ENCODE data around the gene CXorf38.
A peak's percentile ranks its signal among the peaks of the same experiment; 100 is the strongest.

Gene CXorf38

DNA sequence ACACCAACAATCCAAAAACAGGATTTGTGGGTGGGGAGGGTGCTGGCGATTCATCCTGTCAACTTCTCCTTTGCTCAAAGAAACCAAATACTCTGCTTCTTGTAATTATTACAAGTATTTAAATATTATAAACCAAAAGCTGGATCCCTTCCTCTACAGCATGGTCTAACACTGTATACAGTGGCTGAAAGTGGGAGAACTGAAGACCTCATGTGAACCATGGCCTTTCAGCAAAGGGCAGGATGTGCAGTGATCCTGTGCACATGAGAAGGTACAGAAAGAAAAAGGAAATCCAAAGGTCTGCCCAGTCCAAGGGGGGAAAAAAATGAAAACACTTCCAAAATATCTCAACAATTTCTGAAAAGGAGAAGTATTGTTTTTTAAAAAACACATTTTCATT is 5.3 kb upstream of the CXorf38 start:
- TF ChIP-seq, protein P1, sequence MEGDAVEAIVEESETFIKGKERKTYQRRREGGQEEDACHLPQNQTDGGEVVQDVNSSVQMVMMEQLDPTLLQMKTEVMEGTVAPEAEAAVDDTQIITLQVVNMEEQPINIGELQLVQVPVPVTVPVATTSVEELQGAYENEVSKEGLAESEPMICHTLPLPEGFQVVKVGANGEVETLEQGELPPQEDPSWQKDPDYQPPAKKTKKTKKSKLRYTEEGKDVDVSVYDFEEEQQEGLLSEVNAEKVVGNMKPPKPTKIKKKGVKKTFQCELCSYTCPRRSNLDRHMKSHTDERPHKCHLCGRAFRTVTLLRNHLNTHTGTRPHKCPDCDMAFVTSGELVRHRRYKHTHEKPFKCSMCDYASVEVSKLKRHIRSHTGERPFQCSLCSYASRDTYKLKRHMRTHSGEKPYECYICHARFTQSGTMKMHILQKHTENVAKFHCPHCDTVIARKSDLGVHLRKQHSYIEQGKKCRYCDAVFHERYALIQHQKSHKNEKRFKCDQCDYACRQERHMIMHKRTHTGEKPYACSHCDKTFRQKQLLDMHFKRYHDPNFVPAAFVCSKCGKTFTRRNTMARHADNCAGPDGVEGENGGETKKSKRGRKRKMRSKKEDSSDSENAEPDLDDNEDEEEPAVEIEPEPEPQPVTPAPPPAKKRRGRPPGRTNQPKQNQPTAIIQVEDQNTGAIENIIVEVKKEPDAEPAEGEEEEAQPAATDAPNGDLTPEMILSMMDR (IDR thresholded peaks at IDR 0.05; ENCODE audit: insufficient read depth, missing control alignments): no peak
- no peak for DNase-seq (ENCODE audit: insufficient read length, low spot score)
- no peak for FAIRE-seq

DNA sequence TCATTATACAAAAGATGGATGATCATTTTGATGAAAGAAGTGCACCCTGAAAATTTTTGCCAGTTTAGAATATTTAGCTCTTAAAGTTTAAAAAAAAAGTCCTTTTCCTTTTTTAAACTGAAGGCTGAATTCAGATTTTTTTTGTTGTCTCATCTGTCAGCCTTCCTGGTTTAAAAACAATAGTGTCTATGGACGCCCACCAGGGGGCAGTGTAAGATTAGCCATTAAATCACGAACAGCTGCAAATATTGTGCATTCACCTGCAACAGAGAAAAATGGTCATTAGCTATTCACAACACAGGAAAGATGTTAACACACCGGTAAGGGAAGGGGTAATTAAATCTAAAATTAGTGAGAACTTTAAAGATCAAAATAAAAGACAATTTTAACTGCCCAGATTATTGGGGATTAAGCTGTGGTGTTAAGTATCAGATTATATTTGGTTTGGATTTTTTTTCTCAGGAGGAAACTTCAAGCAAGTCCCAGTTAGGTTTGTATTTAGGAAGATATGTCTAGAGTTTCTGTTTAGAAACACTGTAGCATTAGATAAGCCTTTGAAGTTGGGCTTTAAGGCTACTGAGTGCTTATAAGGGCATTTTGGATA is 4.4 kb upstream of the CXorf38 start:
- DNase-seq (ENCODE audit: insufficient read length, low spot score) (no peak), FAIRE-seq (peak; percentile 84)
- TF ChIP-seq, protein P1 (IDR thresholded peaks at IDR 0.05; ENCODE audit: insufficient read depth, missing control alignments): peak; percentile 56

DNA sequence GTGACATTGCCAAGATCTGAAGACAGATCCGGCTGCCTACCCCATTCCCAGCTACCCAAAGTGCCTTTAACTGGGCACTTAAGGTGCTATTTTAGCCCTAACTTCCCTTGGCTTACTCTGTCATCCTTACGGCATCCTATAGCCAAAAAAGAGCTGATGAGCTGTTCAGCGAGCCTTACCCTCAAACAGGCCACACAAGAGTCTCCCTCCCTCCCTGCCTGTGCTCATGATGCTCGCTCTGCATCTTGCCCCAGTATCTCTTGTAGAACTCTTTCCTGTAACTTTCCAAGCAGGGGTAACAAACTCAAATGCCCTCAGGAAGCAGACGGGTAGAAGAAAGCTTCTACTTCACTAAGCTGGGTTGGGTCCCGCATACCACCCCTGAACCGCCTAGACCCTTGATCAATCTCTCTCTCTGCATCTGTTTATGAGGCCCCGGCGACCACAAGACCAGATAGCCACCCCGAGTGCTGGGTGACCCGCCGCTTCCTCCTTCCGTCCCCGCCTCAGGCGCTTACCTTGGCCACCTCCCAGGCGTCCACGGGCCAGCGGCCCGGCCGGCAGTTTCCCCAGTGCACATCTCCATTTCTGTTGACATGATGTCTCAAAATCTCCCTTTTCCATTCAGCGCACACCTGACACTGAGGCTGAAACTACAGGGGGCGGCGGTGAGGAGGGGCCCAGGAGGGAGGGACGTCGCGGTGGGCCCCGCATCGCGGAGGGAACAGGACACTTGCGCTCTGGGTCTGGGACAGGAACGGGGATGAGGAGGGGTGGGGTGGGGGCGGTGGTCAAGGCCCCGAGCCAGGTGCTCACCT is 663 bp downstream of the CXorf38 start:
- DNase-seq (ENCODE audit: insufficient read length, low spot score) (no peak), FAIRE-seq (no peak)
- TF ChIP-seq, protein P1 (IDR thresholded peaks at IDR 0.05; ENCODE audit: insufficient read depth, missing control alignments): no peak

DNA sequence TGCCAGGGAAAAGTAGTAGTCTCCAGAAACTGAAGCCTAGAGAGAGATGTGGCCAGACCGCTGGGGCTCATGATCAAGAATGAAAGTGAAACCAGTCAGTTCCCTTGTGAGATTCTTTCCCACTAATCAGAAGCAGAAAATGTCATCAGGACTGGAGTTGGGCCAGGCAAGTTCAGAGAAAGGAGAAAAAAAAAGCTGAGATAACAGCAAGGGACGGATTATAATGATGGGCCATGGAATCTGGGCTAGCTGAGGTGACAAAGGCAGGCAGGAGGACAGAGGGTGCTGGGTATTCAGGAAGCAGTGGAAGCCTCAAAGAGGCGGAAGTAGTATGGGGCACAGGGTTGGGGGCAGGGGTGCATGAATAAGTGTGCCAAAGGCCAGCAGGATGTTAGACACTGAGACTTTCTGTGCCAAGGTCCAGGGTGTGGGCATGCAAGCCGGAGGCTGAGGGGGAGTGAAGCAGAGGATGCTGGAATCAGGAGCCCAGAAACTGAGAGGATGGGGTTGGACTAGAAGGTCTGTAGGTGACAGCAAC is 2.5 kb downstream of the CXorf38 start:
- no peak for FAIRE-seq

DNA sequence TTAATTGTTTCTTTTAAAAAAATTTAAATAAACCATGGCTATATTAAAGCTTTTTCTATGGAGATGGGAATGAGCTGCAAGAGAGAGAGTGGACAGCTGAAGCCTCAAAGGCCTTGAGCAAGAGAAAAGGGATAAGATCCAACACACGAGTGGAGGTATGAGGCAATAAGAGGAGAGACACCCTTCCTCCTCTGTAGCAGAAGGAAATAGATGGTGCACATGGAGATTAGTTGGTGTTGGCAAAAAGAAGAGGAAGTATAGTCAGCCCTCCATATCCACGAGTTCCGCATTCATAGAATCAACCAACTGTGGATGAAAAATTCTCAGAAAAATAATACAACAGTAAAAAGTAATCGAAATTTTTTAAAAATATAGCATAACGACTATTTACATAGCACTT is 3.2 kb downstream of the CXorf38 start:
- TF ChIP-seq, protein P1 (IDR thresholded peaks at IDR 0.05; ENCODE audit: insufficient read depth, missing control alignments): no peak
- DNase-seq (ENCODE audit: insufficient read length, low spot score) (no peak), FAIRE-seq (no peak)

More for the DNA sequence above, 2.5 kb downstream of the CXorf38 start:
- TF ChIP-seq, protein P1 (IDR thresholded peaks at IDR 0.05; ENCODE audit: insufficient read depth, missing control alignments): no peak
- DNase-seq (ENCODE audit: insufficient read length, low spot score): no peak

DNA sequence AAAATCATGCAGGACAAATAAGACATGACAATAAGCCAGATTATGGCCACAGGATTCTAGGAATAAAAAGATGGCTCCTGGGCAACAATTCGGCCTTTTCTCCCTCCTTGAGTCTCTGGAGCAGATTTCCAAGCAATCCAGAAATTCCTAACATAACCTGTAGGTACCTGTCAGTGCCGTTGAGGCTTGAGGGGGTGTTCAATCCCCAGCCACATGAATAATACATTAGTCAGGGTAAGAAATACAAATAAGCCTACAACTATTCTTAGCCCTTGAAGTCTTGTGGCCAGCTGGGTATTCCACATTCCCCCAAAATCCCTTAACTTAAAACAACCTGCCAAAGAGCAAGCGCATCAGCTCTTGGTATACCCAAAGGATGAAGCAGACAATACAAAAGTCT is 9.7 kb downstream of the CXorf38 start:
- TF ChIP-seq, protein P1 (IDR thresholded peaks at IDR 0.05; ENCODE audit: insufficient read depth, missing control alignments): no peak
- FAIRE-seq: no peak
- no peak for DNase-seq (ENCODE audit: insufficient read length, low spot score)

DNA sequence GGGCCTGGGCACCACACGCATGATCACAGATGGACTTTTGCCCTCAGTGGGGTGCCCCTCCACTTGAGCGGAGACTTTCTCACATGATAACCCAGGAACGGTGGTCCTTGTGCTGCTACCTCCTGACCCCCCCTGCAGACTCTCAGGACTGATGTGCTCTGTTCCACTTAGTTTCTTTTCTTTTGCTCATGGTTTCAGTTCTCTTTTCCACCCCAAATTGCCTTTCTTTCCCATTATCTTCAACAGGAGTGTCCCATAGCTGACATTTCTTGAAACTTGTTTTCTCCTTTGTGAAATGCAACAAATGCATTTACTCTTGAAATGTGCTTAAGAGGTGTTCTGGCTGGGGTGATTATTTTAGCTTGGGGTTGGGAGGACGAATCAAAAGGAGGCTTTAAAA is 15.2 kb downstream of the CXorf38 start:
- no peak for DNase-seq (ENCODE audit: insufficient read length, low spot score)
- no peak for FAIRE-seq
- TF ChIP-seq, protein P1 (IDR thresholded peaks at IDR 0.05; ENCODE audit: insufficient read depth, missing control alignments): no peak
